GM19025 (cell line): ENCODE measurements around the gene SCGB2B2.
"Not testable (repeated sequence)": the region's sequence is repeated elsewhere in the genome, so short reads cannot be mapped to it uniquely, and the experiment has no call there.

ENCODE experiments used
- ATAC-seq: cut with Tn5 transposase; IDR thresholded peaks from one replicate; pipeline ENCODE4 v1.9.1; 2021; ENCODE audit warnings: mild to moderate bottlenecking, low read depth, moderate library complexity; ENCODE audit not compliant: unreplicated experiment

The SCGB2B2 gene

GRCh38 chr19:34671972-34672371, 5.0 kb downstream of the SCGB2B2 start:
- no peak for ATAC-seq

- ATAC-seq, result no peak
These were observed 7.7 kb downstream of the SCGB2B2 start for GRCh38 chr19:34669305-34669704.

- not testable (repeated sequence) for ATAC-seq
These were observed 8.3 kb downstream of the SCGB2B2 start for GRCh38 chr19:34668690-34669089.

- ATAC-seq, result not testable (repeated sequence)
These were observed 8.8 kb downstream of the SCGB2B2 start for GRCh38 chr19:34668077-34668689.

GRCh38 chr19:34667349-34668076, 9.4 kb downstream of the SCGB2B2 start:
- ATAC-seq, result no peak

GRCh38 chr19:34666958-34667265, 10.0 kb downstream of the SCGB2B2 start:
- ATAC-seq, result no peak

- no peak for ATAC-seq
These were observed 10.6 kb downstream of the SCGB2B2 start for GRCh38 chr19:34666200-34666957.

GRCh38 chr19:34665275-34665674, 11.7 kb downstream of the SCGB2B2 start:
- not testable (repeated sequence) for ATAC-seq

GRCh38 chr19:34664870-34665269, 12.1 kb downstream of the SCGB2B2 start:
- ATAC-seq, result no peak

- ATAC-seq, result no peak
These were observed 12.8 kb downstream of the SCGB2B2 start for GRCh38 chr19:34664168-34664567.

GRCh38 chr19:34662919-34663318, 14.0 kb downstream of the SCGB2B2 start:
- ATAC-seq, result no peak

- no peak for ATAC-seq
These were observed 15.6 kb downstream of the SCGB2B2 start for GRCh38 chr19:34661357-34661756.

GRCh38 chr19:34655651-34656050, 21.3 kb downstream of the SCGB2B2 start:
- ATAC-seq, result no peak

- ATAC-seq, result no peak
These were observed 22.2 kb downstream of the SCGB2B2 start for GRCh38 chr19:34654796-34655195.

GRCh38 chr19:34651747-34652146, 25.2 kb downstream of the SCGB2B2 start:
- no peak for ATAC-seq

GRCh38 chr19:34649886-34650543, 26.9 kb downstream of the SCGB2B2 start:
- no peak for ATAC-seq

GRCh38 chr19:34645551-34645950, 31.4 kb downstream of the SCGB2B2 start:
- ATAC-seq, result no peak

GRCh38 chr19:34644991-34645461, 31.9 kb downstream of the SCGB2B2 start:
- ATAC-seq, result no peak

GRCh38 chr19:34642241-34642640, 34.7 kb downstream of the SCGB2B2 start:
- ATAC-seq, result no peak

- no peak for ATAC-seq
These were observed 37.4 kb downstream of the SCGB2B2 start for GRCh38 chr19:34639491-34640085.

GRCh38 chr19:34633802-34634201, 43.2 kb downstream of the SCGB2B2 start:
- ATAC-seq, result no peak
